Measurements from ENCODE around the gene UMAD1. TPM values are rescaled to one million over a fixed set of nuclear protein-coding genes. Genes with fewer than 3 reads are reported as not detected.

Gene UMAD1
- total RNA-seq, 1 donor from 2014 or later = 10.0 TPM

- no peak for DNase-seq (ENCODE audit: low spot score in 2 of 2, unreplicated experiment in 2 of 2)
- Mint-ChIP-seq H3K9me3 (peaks cover 4% of the 10 kb centered on the region), H3K27ac (no peak overlapping the region), H3K36me3 (peaks cover 10% of the 10 kb centered on the region), H3K4me3 (no peak overlapping the region), H3K27me3 (ENCODE audit: low read depth) (no peaks in the 10 kb centered on the region), H3K4me1 (peaks cover 35% of the 10 kb centered on the region)
- TF ChIP-seq, protein P1, sequence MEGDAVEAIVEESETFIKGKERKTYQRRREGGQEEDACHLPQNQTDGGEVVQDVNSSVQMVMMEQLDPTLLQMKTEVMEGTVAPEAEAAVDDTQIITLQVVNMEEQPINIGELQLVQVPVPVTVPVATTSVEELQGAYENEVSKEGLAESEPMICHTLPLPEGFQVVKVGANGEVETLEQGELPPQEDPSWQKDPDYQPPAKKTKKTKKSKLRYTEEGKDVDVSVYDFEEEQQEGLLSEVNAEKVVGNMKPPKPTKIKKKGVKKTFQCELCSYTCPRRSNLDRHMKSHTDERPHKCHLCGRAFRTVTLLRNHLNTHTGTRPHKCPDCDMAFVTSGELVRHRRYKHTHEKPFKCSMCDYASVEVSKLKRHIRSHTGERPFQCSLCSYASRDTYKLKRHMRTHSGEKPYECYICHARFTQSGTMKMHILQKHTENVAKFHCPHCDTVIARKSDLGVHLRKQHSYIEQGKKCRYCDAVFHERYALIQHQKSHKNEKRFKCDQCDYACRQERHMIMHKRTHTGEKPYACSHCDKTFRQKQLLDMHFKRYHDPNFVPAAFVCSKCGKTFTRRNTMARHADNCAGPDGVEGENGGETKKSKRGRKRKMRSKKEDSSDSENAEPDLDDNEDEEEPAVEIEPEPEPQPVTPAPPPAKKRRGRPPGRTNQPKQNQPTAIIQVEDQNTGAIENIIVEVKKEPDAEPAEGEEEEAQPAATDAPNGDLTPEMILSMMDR (IDR thresholded peaks at IDR 0.05; ENCODE audit: unreplicated experiment) = no peak
These were observed 152.7 kb downstream of the UMAD1 start for GRCh38 chr7:7793249-7793648.

DNA sequence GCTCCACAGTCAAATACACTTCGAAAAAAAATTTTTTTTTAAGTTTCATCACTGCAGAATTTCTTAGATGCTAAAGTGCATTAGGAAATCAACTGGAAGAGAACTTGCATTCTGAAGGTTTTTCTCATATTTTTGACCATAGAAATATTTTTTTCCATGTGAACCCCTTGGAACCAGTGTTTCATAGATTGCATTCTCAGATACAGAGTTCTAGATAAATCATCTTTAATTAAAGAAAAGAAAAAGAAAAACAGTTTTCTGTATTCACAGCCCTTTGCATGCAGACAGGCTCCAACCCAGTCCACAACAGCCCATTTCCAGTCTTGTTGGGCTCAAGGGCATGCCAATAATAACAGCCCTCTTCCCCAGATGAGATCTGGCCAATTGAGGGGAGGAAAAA, 153.4 kb downstream of the UMAD1 start:
- no peaks in the 10 kb centered on the region for H3K27me3 Mint-ChIP-seq (ENCODE audit: low read depth)
- TF ChIP-seq, protein P1 (IDR thresholded peaks at IDR 0.05; ENCODE audit: unreplicated experiment) = no peak
- H3K27ac Mint-ChIP-seq = no peak overlapping the region
- no peak for DNase-seq (ENCODE audit: low spot score in 2 of 2, unreplicated experiment in 2 of 2)
- no peak overlapping the region for H3K4me3 Mint-ChIP-seq
- peaks cover 10% of the 10 kb centered on the region for H3K36me3 Mint-ChIP-seq
- peaks cover 35% of the 10 kb centered on the region for H3K4me1 Mint-ChIP-seq
- peaks cover 4% of the 10 kb centered on the region for H3K9me3 Mint-ChIP-seq

DNA sequence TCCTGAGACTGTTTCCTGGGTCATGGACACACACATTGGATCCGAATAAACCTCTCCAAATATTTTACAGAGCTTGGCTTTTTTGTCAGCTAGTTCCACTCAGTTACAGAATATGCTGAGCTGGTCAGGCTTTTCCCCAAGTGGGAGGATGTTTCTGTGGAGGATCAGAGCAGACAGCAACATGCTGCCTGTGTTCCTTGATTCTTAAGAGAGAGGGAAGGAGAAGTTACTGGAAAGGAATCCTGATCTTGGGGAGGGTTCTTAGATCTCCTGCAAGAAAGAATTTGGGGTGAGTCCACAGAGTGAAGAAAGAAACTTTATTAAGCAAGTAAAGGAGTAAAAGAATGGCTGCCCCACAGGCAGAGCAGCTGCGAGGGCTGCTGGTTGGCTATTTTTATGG, 154.7 kb downstream of the UMAD1 start:
- no peaks in the 10 kb centered on the region for H3K27me3 Mint-ChIP-seq (ENCODE audit: low read depth)
- H3K36me3 Mint-ChIP-seq = peaks cover 10% of the 10 kb centered on the region
- no peak overlapping the region for H3K4me3 Mint-ChIP-seq
- no peak for DNase-seq (ENCODE audit: low spot score in 2 of 2, unreplicated experiment in 2 of 2)
- TF ChIP-seq, protein P1 (IDR thresholded peaks at IDR 0.05; ENCODE audit: unreplicated experiment) = no peak
- H3K27ac Mint-ChIP-seq = no peak overlapping the region
- peaks cover 32% of the 10 kb centered on the region for H3K4me1 Mint-ChIP-seq
- H3K9me3 Mint-ChIP-seq = peaks cover 4% of the 10 kb centered on the region

DNA sequence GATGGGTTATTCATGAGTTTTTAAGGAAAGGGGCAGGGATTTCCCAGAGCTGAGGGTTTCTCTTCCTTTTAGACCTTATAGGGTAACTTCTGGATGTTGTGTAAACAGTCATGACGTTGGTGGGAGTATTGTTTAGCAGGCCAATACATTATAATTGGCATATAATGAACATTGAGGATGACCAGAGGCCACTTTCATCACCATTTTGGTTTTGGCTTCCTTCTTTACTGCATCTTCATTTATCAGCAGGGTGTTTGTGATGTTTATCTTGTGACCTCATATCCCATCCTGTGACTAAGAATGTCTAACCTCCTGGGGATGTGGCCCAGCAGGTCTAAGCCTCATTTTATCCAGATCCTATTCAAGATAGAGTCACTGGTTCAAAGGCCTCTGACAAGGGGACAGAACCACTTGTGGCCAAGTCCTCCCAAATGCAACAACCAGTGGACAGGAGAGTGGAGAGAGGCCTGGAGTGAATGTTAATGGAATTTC, 155.1 kb downstream of the UMAD1 start:
- Mint-ChIP-seq H3K9me3 (peaks cover 4% of the 10 kb centered on the region), H3K4me3 (no peak overlapping the region), H3K36me3 (peaks cover 10% of the 10 kb centered on the region), H3K27me3 (ENCODE audit: low read depth) (no peaks in the 10 kb centered on the region), H3K27ac (no peak overlapping the region), H3K4me1 (peaks cover 28% of the 10 kb centered on the region)
- TF ChIP-seq, protein P1 (IDR thresholded peaks at IDR 0.05; ENCODE audit: unreplicated experiment) = no peak
- DNase-seq (ENCODE audit: low spot score in 2 of 2, unreplicated experiment in 2 of 2) = no peak

DNA sequence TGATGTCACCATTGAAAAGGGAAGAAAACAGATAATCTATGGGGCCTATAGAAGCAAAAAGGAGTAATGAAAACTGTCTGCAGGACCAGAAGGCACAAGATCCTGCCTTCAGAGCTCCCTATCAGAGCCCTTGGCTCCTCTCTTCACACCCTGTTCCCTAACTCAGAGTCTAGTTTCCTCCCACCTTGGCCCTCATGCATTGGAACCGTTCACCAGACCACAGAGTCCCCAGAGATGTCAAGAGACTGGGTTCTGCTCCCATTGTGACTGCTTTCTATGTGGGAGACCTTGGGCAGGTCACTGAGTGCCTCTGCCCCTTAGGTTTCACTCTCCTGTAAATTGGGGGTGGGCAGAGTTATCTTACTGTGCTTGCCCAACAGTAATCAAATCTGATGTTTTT, 158.0 kb downstream of the UMAD1 start:
- Mint-ChIP-seq H3K4me3 (no peak overlapping the region), H3K27me3 (ENCODE audit: low read depth) (no peaks in the 10 kb centered on the region), H3K27ac (no peak overlapping the region), H3K36me3 (peaks cover 10% of the 10 kb centered on the region), H3K9me3 (peaks cover 4% of the 10 kb centered on the region), H3K4me1 (peaks cover 23% of the 10 kb centered on the region)
- TF ChIP-seq, protein P1 (IDR thresholded peaks at IDR 0.05; ENCODE audit: unreplicated experiment) = no peak
- DNase-seq (ENCODE audit: low spot score in 2 of 2, unreplicated experiment in 2 of 2) = no peak

GRCh38 chr7:7799138-7799537, 158.6 kb downstream of the UMAD1 start:
- Mint-ChIP-seq H3K36me3 (peaks cover 10% of the 10 kb centered on the region), H3K27ac (no peak overlapping the region), H3K9me3 (peaks cover 4% of the 10 kb centered on the region), H3K4me1 (peaks cover 25% of the 10 kb centered on the region), H3K4me3 (no peak overlapping the region), H3K27me3 (ENCODE audit: low read depth) (no peaks in the 10 kb centered on the region)
- TF ChIP-seq, protein P1 (IDR thresholded peaks at IDR 0.05; ENCODE audit: unreplicated experiment) = no peak
- DNase-seq (ENCODE audit: low spot score in 2 of 2, unreplicated experiment in 2 of 2) = no peak
